Stimulated activated CD4-positive, alpha-beta T cell treated with anti-CD3 and anti-CD28 coated beads, Interleukin-12 subunit alpha, Interleukin-12 subunit beta, amount 100 ng/mL, for 4 hours (primary cell): Measurements from ENCODE around the gene ZNF649.

ENCODE experiments used
- DNase-seq: peaks from one replicate; pipeline ENCODE4 v3.0.0-alpha.2; 2020

The ZNF649 gene

GRCh38 chr19:51887522-51888498 is 17.0 kb downstream of the ZNF649 start, which contains the start of gene ZNF577:
ZNF577 (minus strand) TSS chr19:51887951; CDS start chr19:51880382, 7,569 bp downstream.
- peak; percentile 62 for DNase-seq

GRCh38 chr19:51884713-51885112 is 20.1 kb downstream of the ZNF649 start:
- DNase-seq, result no peak

- DNase-seq, result no peak
Observed at GRCh38 chr19:51882518-51882917, 22.3 kb downstream of the ZNF649 start.

- DNase-seq, result no peak
Observed at GRCh38 chr19:51873097-51873496, 31.7 kb downstream of the ZNF649 start.

- no peak for DNase-seq
Observed at GRCh38 chr19:51861870-51862622, 42.8 kb downstream of the ZNF649 start.
